ENCODE data around the gene HOXA2. TPM values are rescaled to one million over a fixed set of nuclear protein-coding genes. Genes with fewer than 3 reads are reported as not detected.

The HOXA2 gene
- total RNA-seq, 4 donors from 2014 or later = 4.7 to 24.8 (median 8.9) TPM

GRCh38 chr7:27106901-27107240, 4.4 kb upstream of the HOXA2 start:
- TF ChIP-seq CTCF (IDR thresholded peaks at IDR 0.05) = no peak
- no peak for TF ChIP-seq POLR2A (IDR thresholded peaks at IDR 0.05)
- Histone ChIP-seq H3K27ac (peak overlapping the region; percentile 59 to 93 (median 81)), H3K36me3 (no peaks in the 10 kb centered on the region), H3K9me3 (no peaks in the 10 kb centered on the region), H3K4me1 (peaks cover 0 to 35% (median 0%) of the 10 kb centered on the region in 4 donors), H3K27me3 (no peaks in the 10 kb centered on the region), H3K4me3 (peak overlapping the region; percentile 2 to 48 (median 24))
- no peak for DNase-seq

- Histone ChIP-seq H3K36me3 (no peaks in the 10 kb centered on the region), H3K4me1 (peaks cover 0 to 34% (median 0%) of the 10 kb centered on the region in 4 donors), H3K27me3 (no peaks in the 10 kb centered on the region), H3K27ac (peak overlapping the region; percentile 59 to 93 (median 81)), H3K9me3 (no peaks in the 10 kb centered on the region), H3K4me3 (peak overlapping the region; percentile 2 to 48 (median 24))
- peak in 1 of 3 donors; percentile 62 for DNase-seq
- no peak for TF ChIP-seq POLR2A (IDR thresholded peaks at IDR 0.05)
- TF ChIP-seq CTCF (IDR thresholded peaks at IDR 0.05) = no peak
Observed at GRCh38 chr7:27106181-27106900, 3.9 kb upstream of the HOXA2 start.

GRCh38 chr7:27105301-27106031, 3.0 kb upstream of the HOXA2 start:
- peak in 1 of 3 donors; percentile 30 for DNase-seq
- Histone ChIP-seq H3K9me3 (no peaks in the 10 kb centered on the region), H3K27me3 (no peaks in the 10 kb centered on the region), H3K36me3 (no peaks in the 10 kb centered on the region), H3K4me1 (peaks cover 0 to 25% (median 1%) of the 10 kb centered on the region in 4 donors), H3K27ac (peak overlapping the region in 3 of 4 donors; percentile 26 to 93 (median 89)), H3K4me3 (no peak overlapping the region)
- no peak for TF ChIP-seq POLR2A (IDR thresholded peaks at IDR 0.05)
- TF ChIP-seq CTCF (IDR thresholded peaks at IDR 0.05) = no peak

- Histone ChIP-seq H3K9me3 (no peaks in the 10 kb centered on the region), H3K27me3 (no peaks in the 10 kb centered on the region), H3K27ac (peak overlapping the region in 3 of 4 donors; percentile 6 to 93 (median 89)), H3K4me1 (peaks cover 0 to 24% (median 1%) of the 10 kb centered on the region in 4 donors), H3K36me3 (no peaks in the 10 kb centered on the region), H3K4me3 (no peak overlapping the region)
- TF ChIP-seq CTCF (IDR thresholded peaks at IDR 0.05) (no peak), POLR2A (IDR thresholded peaks at IDR 0.05) (no peak)
- peak in 1 of 3 donors; percentile 29 for DNase-seq
Observed at GRCh38 chr7:27104341-27105058, 2.0 kb upstream of the HOXA2 start.

GRCh38 chr7:27103489-27104226, 1.2 kb upstream of the HOXA2 start:
- DNase-seq = peak in 2 of 3 donors; percentile 64 to 69
- peak overlapping the region in 2 of 4 donors; percentile 52 to 66 for H3K4me3 ChIP-seq
- no peaks in the 10 kb centered on the region for H3K36me3 ChIP-seq
- H3K27me3 ChIP-seq = no peaks in the 10 kb centered on the region
- no peaks in the 10 kb centered on the region for H3K9me3 ChIP-seq
- H3K4me1 ChIP-seq = peaks cover 0 to 17% (median 1%) of the 10 kb centered on the region in 4 donors
- TF ChIP-seq CTCF (IDR thresholded peaks at IDR 0.05) (no peak), POLR2A (IDR thresholded peaks at IDR 0.05) (no peak)
- peak overlapping the region; percentile 6 to 93 (median 62) for H3K27ac ChIP-seq

Measured in Peyer's patch (tissue), 4 donors.